ENCODE results near the gene WWTR1.

WWTR1 gene

GRCh38 chr3:149593418-149594160 is 64.2 kb downstream of the WWTR1 start:
- no peak for DNase-seq (ENCODE audit: low read depth in 2 of 2)

- no peak for DNase-seq (ENCODE audit: low read depth in 2 of 2)
These were observed 65.0 kb downstream of the WWTR1 start for GRCh38 chr3:149592758-149593240.

- DNase-seq (ENCODE audit: low read depth in 2 of 2) = no peak
These were observed 67.0 kb downstream of the WWTR1 start for GRCh38 chr3:149590691-149591441.

- DNase-seq (ENCODE audit: low read depth in 2 of 2) = no peak
These were observed 68.5 kb downstream of the WWTR1 start for GRCh38 chr3:149589332-149589731.

GRCh38 chr3:149588909-149589308 is 68.9 kb downstream of the WWTR1 start:
- DNase-seq (ENCODE audit: low read depth in 2 of 2) = no peak

GRCh38 chr3:149587383-149587782 is 70.4 kb downstream of the WWTR1 start:
- DNase-seq (ENCODE audit: low read depth in 2 of 2) = no peak

GRCh38 chr3:149586871-149587270 is 71.0 kb downstream of the WWTR1 start:
- no peak for DNase-seq (ENCODE audit: low read depth in 2 of 2)

GRCh38 chr3:149585401-149585726 is 72.5 kb downstream of the WWTR1 start:
- no peak for DNase-seq (ENCODE audit: low read depth in 2 of 2)

- DNase-seq (ENCODE audit: low read depth in 2 of 2) = no peak
These were observed 73.7 kb downstream of the WWTR1 start for GRCh38 chr3:149583921-149584635.

GRCh38 chr3:149582395-149582794 is 75.4 kb downstream of the WWTR1 start:
- DNase-seq (ENCODE audit: low read depth in 2 of 2) = no peak

- peak in 1 of 2 donors; percentile 3 for DNase-seq (ENCODE audit: low read depth in 2 of 2)
These were observed 76.0 kb downstream of the WWTR1 start for GRCh38 chr3:149581681-149582370.

- no peak for DNase-seq (ENCODE audit: low read depth in 2 of 2)
These were observed 76.6 kb downstream of the WWTR1 start for GRCh38 chr3:149581248-149581647.

GRCh38 chr3:149579838-149580542 is 77.8 kb downstream of the WWTR1 start:
- DNase-seq (ENCODE audit: low read depth in 2 of 2) = no peak

GRCh38 chr3:149579161-149579560 is 78.7 kb downstream of the WWTR1 start:
- DNase-seq (ENCODE audit: low read depth in 2 of 2) = no peak

GRCh38 chr3:149577801-149578200 is 80.0 kb downstream of the WWTR1 start:
- DNase-seq (ENCODE audit: low read depth in 2 of 2) = no peak

- DNase-seq (ENCODE audit: low read depth in 2 of 2) = no peak
These were observed 81.8 kb downstream of the WWTR1 start for GRCh38 chr3:149575961-149576564.

- DNase-seq (ENCODE audit: low read depth in 2 of 2) = no peak
These were observed 82.4 kb downstream of the WWTR1 start for GRCh38 chr3:149575213-149575960.

GRCh38 chr3:149572796-149573414 is 84.9 kb downstream of the WWTR1 start:
- DNase-seq (ENCODE audit: low read depth in 2 of 2) = no peak

- no peak for DNase-seq (ENCODE audit: low read depth in 2 of 2)
These were observed 86.4 kb downstream of the WWTR1 start for GRCh38 chr3:149571381-149571780.

GRCh38 chr3:149570016-149570415 is 87.8 kb downstream of the WWTR1 start:
- no peak for DNase-seq (ENCODE audit: low read depth in 2 of 2)

All from stimulated activated CD4-positive, alpha-beta T cell treated with anti-CD3 and anti-CD28 coated beads, Interleukin-4, amount 100 ng/mL, for 48 hours (primary cell).